GM12891 (cell line): ENCODE data around the gene FYB2.

Experiments used
- POLR2A ChIP-seq: IDR thresholded peaks from 2 replicates; pipeline ENCODE4 v1.6.1; 2011; ENCODE audit warnings: low read depth, low read length, control low read depth
- POLR2AphosphoS5 ChIP-seq: IDR thresholded peaks from 2 replicates; pipeline ENCODE4 v1.6.1; 2011; ENCODE audit warnings: low read depth, low read length, control low read depth
- SPI1 ChIP-seq: IDR thresholded peaks from 2 replicates; pipeline ENCODE4 v1.6.1; 2011; ENCODE audit warnings: low read depth, low read length, control low read depth

DNA sequence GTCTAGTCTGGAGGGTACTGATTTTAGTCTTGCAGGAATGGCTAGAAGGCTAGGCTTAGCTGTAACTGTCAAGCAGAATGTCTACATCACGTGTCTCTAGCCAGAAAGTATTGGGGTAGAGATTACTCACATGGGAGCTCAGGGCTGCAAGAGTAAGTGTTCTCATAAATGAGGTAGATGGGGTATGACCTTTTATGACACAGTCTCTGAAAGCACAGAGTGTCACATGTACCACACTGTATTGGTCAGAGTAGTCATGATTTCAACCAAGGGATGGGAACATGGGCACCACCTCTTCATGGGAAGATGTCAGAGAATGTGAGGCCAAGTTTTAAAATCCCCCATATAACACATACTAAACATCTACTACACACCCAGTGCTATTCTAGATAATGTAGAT is 2.9 kb downstream of the FYB2 start:
- TF ChIP-seq POLR2AphosphoS5: no peak
- TF ChIP-seq SPI1: no peak
- no peak for TF ChIP-seq POLR2A
